ENCODE results near the gene GPR39.

Gene GPR39

DNA sequence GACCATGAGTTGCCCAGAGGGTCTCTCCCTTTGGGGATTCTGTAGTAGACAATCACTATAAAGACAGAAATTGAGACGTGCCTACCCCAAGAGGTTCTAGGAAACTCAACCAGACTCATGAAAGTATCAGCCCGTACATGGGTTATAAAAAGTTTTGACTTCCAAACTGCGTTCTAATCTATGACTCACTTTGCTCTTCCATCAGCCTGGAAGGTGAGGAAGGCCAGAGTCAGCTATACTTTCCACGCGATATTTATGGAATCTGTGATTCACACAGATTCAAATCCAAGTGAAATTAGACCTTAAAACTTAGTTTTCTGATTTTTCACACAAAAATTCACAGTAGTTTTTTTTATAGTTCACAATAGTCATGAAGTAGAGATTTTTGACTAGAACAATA, 261.1 kb downstream of the GPR39 start:
- DNase-seq, result peak; percentile 82

DNA sequence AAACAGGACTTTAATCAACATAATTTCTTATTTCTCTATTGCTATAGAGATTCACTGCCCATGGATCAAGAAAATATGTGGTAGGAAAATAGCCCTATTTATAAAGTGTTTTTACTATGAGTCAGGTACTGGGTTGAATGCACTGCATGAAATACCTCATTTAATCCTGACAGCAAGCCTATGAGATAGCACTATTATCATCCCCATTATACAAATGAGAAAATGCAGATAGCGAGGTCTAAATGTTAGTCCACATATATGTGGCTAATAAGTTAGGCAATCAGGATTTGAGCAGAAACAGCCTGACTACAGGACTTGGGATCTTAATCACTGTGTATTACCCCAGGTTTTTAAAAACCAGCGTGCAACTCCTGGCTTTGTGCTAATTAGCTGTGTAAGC, 261.9 kb downstream of the GPR39 start:
- DNase-seq, result peak; percentile 71

GRCh38 chr2:132680544-132680943, 263.9 kb downstream of the GPR39 start:
- DNase-seq, result peak; percentile 52

- no peak for DNase-seq
These were observed 265.2 kb downstream of the GPR39 start for GRCh38 chr2:132681766-132682165.

DNA sequence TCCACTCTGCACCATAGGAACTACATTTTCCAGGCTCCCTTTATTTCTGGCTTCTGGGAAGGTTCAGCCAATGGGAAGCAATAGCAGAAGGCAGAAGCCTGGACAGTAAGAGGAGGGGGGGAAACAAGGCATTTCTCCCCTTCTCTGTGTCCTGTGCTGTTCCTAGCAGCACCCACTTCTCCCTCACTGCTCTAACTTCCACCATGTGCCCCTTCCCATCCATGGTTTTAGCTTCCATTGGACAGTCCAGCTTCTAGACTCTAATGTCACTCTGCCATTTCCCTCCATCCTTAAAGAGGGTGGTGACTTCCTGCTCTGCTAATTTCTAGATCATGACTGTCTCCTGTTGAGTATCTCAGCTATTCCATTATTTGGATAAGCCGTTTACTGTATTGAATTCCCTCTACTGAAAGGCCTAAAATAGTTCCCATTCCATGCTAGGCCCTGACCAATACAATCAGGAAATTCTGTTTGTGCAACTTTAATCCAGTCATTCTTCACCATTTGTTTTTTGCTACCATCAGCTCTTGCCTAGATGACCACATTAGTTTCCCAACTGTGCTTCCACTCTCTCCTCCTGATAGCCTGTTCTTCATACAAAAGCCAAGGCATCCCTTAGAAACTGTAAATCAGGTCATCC, 274.2 kb downstream of the GPR39 start:
- peak; percentile 82 for DNase-seq

- no peak for DNase-seq
These were observed 275.0 kb downstream of the GPR39 start for GRCh38 chr2:132691556-132691955.

- DNase-seq, result peak; percentile 43
These were observed 276.2 kb downstream of the GPR39 start for GRCh38 chr2:132692816-132693215.

Data from fibroblast of skin of back (primary cell).